Measurements from ENCODE around the gene SARM1.

SARM1 gene

DNA sequence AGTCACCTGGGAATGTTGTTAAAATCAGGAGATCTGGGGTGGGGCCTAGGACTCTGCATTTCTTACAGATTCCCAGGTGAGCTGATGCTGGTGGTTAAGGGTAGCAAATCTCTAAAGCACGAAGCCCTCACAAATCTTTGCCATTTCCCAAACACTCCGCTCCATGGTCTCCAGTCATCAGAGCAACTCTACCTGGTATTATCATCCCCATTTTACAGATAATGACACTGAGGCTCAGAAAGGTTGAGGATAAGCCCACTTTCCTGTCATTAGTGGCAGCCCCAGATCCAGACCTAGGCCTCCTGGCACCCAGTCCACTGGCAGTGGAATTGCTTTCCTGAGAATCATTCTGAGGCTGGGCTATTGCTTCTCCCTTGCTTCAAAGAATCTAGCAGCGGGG is 25.8 kb downstream of the SARM1 start:
- in situ Hi-C loops (cut with HindIII; ENCODE audit: low sequenced_read_pairs): no loop called here
- no peak for DNase-seq (ENCODE audit: low read depth, low spot score)
- TF ChIP-seq, protein P1, sequence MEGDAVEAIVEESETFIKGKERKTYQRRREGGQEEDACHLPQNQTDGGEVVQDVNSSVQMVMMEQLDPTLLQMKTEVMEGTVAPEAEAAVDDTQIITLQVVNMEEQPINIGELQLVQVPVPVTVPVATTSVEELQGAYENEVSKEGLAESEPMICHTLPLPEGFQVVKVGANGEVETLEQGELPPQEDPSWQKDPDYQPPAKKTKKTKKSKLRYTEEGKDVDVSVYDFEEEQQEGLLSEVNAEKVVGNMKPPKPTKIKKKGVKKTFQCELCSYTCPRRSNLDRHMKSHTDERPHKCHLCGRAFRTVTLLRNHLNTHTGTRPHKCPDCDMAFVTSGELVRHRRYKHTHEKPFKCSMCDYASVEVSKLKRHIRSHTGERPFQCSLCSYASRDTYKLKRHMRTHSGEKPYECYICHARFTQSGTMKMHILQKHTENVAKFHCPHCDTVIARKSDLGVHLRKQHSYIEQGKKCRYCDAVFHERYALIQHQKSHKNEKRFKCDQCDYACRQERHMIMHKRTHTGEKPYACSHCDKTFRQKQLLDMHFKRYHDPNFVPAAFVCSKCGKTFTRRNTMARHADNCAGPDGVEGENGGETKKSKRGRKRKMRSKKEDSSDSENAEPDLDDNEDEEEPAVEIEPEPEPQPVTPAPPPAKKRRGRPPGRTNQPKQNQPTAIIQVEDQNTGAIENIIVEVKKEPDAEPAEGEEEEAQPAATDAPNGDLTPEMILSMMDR (IDR thresholded peaks at IDR 0.05; ENCODE audit: low read depth, low read length): no peak
- no peak overlapping the region for H3K4me3 ChIP-seq (ENCODE audit: low read depth, low read length)

DNA sequence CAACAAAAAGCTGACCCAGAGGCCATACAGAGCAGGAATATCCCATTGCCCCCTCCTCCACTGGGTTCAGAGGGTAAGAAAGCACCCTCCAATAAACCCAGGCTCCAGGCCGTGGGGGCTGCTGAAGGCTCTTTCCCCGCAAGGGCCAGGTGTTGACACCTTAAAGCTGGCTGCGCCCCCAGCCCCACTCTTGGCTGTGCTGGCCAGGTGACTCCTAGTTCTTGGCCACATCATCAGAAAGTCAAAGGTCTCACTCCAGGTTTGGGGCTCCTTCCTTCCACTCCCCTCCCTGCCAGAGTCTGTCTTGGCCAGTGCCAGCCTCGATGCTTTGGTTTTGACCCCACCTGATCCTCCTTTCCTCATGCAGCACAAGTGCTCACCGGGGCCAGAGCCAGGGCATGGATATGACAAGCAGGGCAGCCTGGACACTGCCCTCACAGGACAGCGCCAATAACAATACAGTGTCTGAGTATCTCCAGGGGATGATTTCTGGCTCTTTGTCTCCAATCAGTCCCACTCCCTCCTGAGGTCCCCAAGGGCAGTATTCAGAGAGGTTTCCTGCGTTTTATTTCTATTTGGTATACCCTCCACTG is 26.3 kb downstream of the SARM1 start:
- no peak for DNase-seq (ENCODE audit: low read depth, low spot score)
- H3K4me3 ChIP-seq (ENCODE audit: low read depth, low read length): no peak overlapping the region
- in situ Hi-C loops (cut with HindIII; ENCODE audit: low sequenced_read_pairs): no loop called here
- TF ChIP-seq, protein P1 (IDR thresholded peaks at IDR 0.05; ENCODE audit: low read depth, low read length): no peak

DNA sequence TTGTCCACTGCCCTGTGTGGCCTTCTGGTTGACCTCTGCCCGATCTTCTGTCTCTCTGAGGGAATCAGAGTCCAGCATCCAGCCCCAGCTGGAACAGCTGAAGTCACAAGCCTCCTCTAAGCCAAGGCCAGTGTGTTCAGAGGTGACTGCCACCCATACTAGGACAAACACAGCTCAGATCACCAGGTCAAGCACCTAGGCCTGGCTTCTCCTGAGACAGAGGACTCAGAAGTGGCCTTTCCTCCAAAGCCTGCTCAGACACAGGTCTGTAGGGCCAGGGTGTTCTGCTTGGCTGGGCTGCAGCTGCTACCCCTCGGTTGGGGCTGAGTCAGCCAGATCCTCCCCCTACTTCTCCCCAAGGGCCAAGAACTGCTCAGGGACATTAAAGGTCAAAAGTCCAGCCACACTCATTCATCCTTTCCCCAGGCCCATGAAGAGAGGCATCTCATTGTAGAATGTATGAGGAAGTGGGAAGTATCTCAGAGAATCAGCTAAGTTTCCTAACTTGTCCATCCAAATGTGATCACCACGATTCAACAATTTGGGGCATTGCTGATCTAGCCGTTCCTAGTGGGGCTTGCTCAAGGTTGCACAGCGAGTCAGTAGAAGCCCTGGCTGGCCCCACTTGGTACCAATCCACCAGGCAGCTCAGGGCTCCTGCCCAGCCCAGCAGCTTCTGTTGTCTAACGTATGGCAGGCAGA is 26.9 kb downstream of the SARM1 start:
- DNase-seq (ENCODE audit: low read depth, low spot score): no peak
- H3K4me3 ChIP-seq (ENCODE audit: low read depth, low read length): no peak overlapping the region
- in situ Hi-C loops (cut with HindIII; ENCODE audit: low sequenced_read_pairs): no loop called here

DNA sequence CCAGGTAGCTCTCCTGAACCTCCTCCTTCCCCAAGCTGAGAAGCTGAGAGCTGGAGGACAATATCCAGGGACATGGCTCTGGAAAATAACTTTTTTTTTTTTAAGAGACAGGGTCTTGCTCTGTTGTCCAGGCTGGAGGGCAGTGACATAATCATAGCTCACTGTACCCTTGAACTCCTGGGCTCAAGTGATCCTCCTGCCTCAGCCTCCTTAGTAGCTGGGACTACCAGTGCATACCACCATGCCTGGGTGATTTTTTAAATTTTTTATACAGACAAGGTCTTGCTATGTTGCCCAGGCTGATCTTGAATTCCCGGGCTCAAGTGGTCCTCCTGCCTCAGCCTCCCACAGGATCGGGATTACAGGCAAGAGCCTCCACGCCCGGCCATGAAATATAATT is 28.3 kb downstream of the SARM1 start:
- TF ChIP-seq, protein P1 (IDR thresholded peaks at IDR 0.05; ENCODE audit: low read depth, low read length): no peak
- DNase-seq (ENCODE audit: low read depth, low spot score): no peak
- H3K4me3 ChIP-seq (ENCODE audit: low read depth, low read length): no peak overlapping the region
- in situ Hi-C loops (cut with HindIII; ENCODE audit: low sequenced_read_pairs): no loop called here

More for the DNA sequence above, 26.9 kb downstream of the SARM1 start:
- TF ChIP-seq, protein P1 (IDR thresholded peaks at IDR 0.05; ENCODE audit: low read depth, low read length): no peak

DNA sequence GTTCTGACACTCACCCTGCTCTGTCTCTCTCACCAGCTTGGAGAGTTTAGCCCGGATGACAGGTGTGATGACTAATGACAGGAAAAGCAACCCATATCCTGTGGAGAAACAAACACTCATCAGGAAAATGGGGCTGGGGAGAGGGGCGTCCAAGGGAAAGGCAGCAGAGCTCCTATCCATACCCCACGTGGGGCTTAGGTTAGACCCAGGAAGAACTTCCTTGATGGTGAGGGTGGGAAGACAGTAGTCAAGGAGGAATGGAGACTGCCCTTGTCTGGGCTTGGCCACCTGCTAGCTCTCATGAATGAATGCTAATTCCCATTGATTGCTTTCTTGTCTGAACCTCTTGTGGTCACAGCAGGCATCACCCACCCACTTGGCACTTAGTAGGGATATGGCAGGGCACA is 30.7 kb downstream of the SARM1 start:
- no peak for DNase-seq (ENCODE audit: low read depth, low spot score)
- in situ Hi-C loops (cut with HindIII; ENCODE audit: low sequenced_read_pairs): no loop called here
- H3K4me3 ChIP-seq (ENCODE audit: low read depth, low read length): no peak overlapping the region
- TF ChIP-seq, protein P1 (IDR thresholded peaks at IDR 0.05; ENCODE audit: low read depth, low read length): no peak

DNA sequence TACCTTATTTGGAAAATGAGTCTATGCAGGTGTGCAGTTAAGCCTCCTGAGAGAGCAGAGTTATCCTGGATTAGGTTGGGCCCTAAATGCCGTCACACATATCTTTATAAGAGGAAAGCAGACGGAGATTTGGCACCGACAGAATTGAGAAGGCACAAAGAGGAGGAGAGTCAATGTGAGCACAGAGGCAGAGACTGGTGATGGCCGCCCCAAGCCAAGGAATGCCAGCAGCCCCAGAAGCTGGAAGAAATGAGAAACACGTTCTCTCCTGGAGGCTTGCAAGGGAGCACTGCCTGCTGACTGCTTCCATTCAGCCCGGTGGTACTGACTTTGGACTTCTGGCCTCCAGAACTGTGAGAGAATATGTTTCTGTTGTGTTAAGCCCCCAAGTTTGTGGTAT is 31.4 kb downstream of the SARM1 start:
- H3K4me3 ChIP-seq (ENCODE audit: low read depth, low read length): no peak overlapping the region
- no peak for DNase-seq (ENCODE audit: low read depth, low spot score)
- TF ChIP-seq, protein P1 (IDR thresholded peaks at IDR 0.05; ENCODE audit: low read depth, low read length): no peak
- in situ Hi-C loops (cut with HindIII; ENCODE audit: low sequenced_read_pairs): no loop called here
